ENCODE data around the gene FAM111A. TPM values are rescaled to one million over a fixed set of nuclear protein-coding genes. Genes with fewer than 3 reads are reported as not detected.

The FAM111A gene
- total and polyA plus RNA-seq, 9 donors, result 10.6 to 26.5 (median 20.4) TPM

DNA sequence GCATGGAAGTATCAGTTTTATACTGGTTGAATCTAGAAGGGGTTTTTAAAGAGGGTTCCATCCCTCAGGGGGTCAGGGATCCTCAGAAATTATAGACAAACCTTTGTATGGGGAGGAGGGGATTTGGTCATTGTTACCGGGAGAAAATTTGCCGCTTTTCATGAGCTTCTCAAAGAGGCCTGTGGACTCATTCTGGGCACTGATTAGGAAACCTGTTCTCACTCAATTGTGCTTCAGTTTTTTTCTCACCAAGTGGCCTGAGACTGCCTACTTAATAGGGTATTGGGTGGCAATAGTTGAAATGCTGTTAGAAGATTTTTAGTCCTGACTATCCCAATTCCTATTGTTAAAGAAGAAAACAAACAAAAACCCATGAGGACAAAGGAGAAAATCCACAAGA lies 56.1 kb downstream of the FAM111A start:
- Histone ChIP-seq H3K4me3 (no peak overlapping the region), H3K27ac (no peak overlapping the region), H3K36me3 (no peaks in the 10 kb centered on the region), H3K9me3 (no peaks in the 10 kb centered on the region), H3K4me1 (ENCODE audit: insufficient read depth) (peaks cover 6% of the 10 kb centered on the region), H3K27me3 (no peaks in the 10 kb centered on the region)
- DNase-seq, result no peak
- WGBS, 3 donors, result 91 to 96% (median 95%) methylated on average over 2 of the region's 2 CpGs
- TF ChIP-seq EP300 (IDR thresholded peaks at IDR 0.05), result no peak
- no peak for TF ChIP-seq POLR2A (IDR thresholded peaks at IDR 0.05)
- TF ChIP-seq CTCF (IDR thresholded peaks at IDR 0.05), result no peak
- intact Hi-C loops (cut with DNase I), result no loop called here

DNA sequence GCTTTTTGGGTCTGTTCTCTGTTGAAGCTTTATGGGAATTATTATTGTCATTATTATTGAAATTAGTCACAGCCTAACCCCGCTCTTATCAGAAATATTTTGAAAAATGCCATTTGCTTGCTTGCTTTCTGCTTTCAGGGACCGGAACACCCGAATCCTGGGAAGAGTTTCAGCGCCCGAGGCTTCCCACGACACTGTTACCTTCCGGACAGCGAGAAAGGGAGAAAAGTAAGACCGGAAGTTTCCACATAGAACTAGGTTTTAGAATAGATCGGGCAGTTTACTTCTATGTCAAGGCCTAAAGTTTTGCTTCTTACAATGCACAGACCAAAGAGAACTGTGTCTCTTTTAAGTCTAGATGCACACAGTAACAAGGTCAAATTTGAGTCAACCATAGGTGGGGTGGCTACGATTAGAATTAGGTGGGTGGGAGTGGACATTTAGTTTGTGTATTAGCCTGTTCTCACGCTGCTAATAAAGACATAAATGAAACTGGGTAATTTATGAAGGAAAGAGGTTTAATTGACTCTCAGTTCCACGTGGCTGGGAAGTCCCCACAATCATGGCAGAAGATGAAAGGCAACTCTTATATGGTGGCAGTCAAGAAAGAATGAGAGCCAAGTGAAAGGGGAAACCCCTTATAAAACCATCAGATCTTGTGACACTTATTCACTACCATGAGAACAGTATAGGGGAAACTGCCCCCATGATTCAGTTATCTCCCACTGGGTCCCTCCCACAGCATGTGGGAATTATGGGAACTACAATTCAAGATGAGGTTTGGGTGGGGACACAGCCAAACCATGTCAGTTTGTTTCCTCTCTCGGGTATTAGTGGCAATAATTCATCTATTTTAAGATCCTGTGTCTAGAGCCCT lies 57.1 kb downstream of the FAM111A start:
- Histone ChIP-seq H3K4me3 (no peak overlapping the region), H3K4me1 (ENCODE audit: insufficient read depth) (peaks cover 6% of the 10 kb centered on the region), H3K27ac (no peak overlapping the region), H3K36me3 (no peaks in the 10 kb centered on the region), H3K27me3 (no peaks in the 10 kb centered on the region), H3K9me3 (no peaks in the 10 kb centered on the region)
- WGBS, 3 donors, result 32 to 50% (median 50%) methylated on average over 14 of the region's 14 CpGs
- TF ChIP-seq CTCF (IDR thresholded peaks at IDR 0.05), result no peak
- no peak for TF ChIP-seq EP300 (IDR thresholded peaks at IDR 0.05)
- no peak for TF ChIP-seq POLR2A (IDR thresholded peaks at IDR 0.05)
- intact Hi-C loops (cut with DNase I), result loop anchor here in 1 of 4 donors (10.0 kb wide), 1 partner anchor 85 kb away; no protein-coding TSS in a partner anchor
- DNase-seq, result no peak

- no peak for TF ChIP-seq CTCF (IDR thresholded peaks at IDR 0.05)
- TF ChIP-seq EP300 (IDR thresholded peaks at IDR 0.05), result no peak
- TF ChIP-seq POLR2A (IDR thresholded peaks at IDR 0.05), result no peak
- intact Hi-C loops (cut with DNase I), result loop anchor here in 1 of 4 donors (10.0 kb wide), 1 partner anchor 84 kb away; no protein-coding TSS in a partner anchor
- H3K4me3 ChIP-seq, result no peak overlapping the region
- peaks cover 6% of the 10 kb centered on the region for H3K4me1 ChIP-seq (ENCODE audit: insufficient read depth)
- DNase-seq, result no peak
- no peaks in the 10 kb centered on the region for H3K9me3 ChIP-seq
- no peak overlapping the region for H3K27ac ChIP-seq
- H3K27me3 ChIP-seq, result no peaks in the 10 kb centered on the region
- 62 to 67% (median 63%) methylated on average over 4 of the region's 4 CpGs for WGBS, 3 donors
- H3K36me3 ChIP-seq, result no peaks in the 10 kb centered on the region
These were observed 57.7 kb downstream of the FAM111A start for GRCh38 chr11:59200423-59200746.

DNA sequence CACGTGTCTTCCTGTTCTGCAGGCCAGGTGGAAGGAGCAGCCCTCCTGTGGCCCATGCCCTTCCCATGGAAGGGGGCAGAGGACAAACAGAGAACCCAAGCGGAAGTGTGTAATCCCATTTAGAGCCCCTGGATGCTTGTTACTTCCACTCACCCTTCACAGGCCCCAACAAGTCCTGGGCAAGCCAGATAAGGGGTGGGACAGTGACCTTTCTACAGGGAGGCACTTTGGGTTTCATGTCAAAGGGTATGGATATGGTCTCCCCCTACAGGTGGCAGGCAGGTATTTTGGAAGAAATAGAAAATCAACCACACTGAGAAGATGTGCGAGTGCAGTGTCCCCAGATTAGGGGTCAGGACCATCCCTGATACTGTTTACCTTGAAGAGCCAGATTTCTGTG lies 58.7 kb downstream of the FAM111A start:
- peaks cover 6% of the 10 kb centered on the region for H3K4me1 ChIP-seq (ENCODE audit: insufficient read depth)
- 84 to 91% (median 90%) methylated on average over 3 of the region's 3 CpGs for WGBS, 3 donors
- no peak overlapping the region for H3K4me3 ChIP-seq
- no peak for TF ChIP-seq EP300 (IDR thresholded peaks at IDR 0.05)
- peak in 1 of 3 donors; percentile 11 for TF ChIP-seq CTCF (IDR thresholded peaks at IDR 0.05)
- no peak overlapping the region for H3K27ac ChIP-seq
- H3K36me3 ChIP-seq, result no peaks in the 10 kb centered on the region
- H3K27me3 ChIP-seq, result no peaks in the 10 kb centered on the region
- no peaks in the 10 kb centered on the region for H3K9me3 ChIP-seq
- intact Hi-C loops (cut with DNase I), result loop anchor here in 1 of 4 donors (10.0 kb wide), 1 partner anchor 83 kb away; no protein-coding TSS in a partner anchor
- DNase-seq, result no peak

Other genes with a start within 250 kb of the FAM111A start
- gene GLYATL1, start 203.4 kb upstream of the FAM111A start, total RNA-seq, result 1 to 10 TPM in 1 of 7 donors, under 1 TPM in 1, not detected in 5; 0.23 to 1.5 TPM
- gene GLYATL1, start 203.4 kb upstream of the FAM111A start, polyA plus RNA-seq, result under 1 TPM in 1 of 2 donors, not detected in 1; 0.02 TPM
- not detected for gene GLYATL1B, start 56.5 kb upstream of the FAM111A start, total RNA-seq
- gene GLYATL1B, start 56.5 kb upstream of the FAM111A start, polyA plus RNA-seq, result not detected
- 1 to 10 TPM in 1 of 7 donors, under 1 TPM in 4, not detected in 2; 0.12 to 1.9 (median 0.18) TPM for gene FAM111B, start 35.6 kb upstream of the FAM111A start, total RNA-seq
- under 1 TPM; 0.13 to 0.25 TPM for gene FAM111B, start 35.6 kb upstream of the FAM111A start, polyA plus RNA-seq
- 10 to 100 TPM in 6 of 7 donors, 1 to 10 TPM in 1; 6.1 to 20.3 (median 16.8) TPM for gene DTX4, start 29.3 kb downstream of the FAM111A start, total RNA-seq
- gene DTX4, start 29.3 kb downstream of the FAM111A start, polyA plus RNA-seq, result 10 to 100 TPM; 18.5 to 21.5 TPM
- 10 to 100 TPM in 1 of 7 donors, 1 to 10 TPM in 6; 1.8 to 11.9 (median 3.9) TPM for gene MPEG1, start 70.1 kb downstream of the FAM111A start, total RNA-seq
- 10 to 100 TPM in 1 of 2 donors, 1 to 10 TPM in 1; 2.4 to 28.5 TPM for gene MPEG1, start 70.1 kb downstream of the FAM111A start, polyA plus RNA-seq
- gene OR5AN1, start 216.0 kb downstream of the FAM111A start, total RNA-seq, result not detected
- not detected for gene OR5AN1, start 216.0 kb downstream of the FAM111A start, polyA plus RNA-seq

Data from ovary (tissue), 9 donors.